Right renal pelvis (tissue), 4 donors: ENCODE data around the gene MYEOV. TPM values are rescaled to one million over a fixed set of nuclear protein-coding genes. Genes with fewer than 3 reads are reported as not detected.

Experiments
- DNase-seq, 4 donors: peaks; one replicate each; pipeline ENCODE4 v3.0.0-alpha.2; 2013; ENCODE audit warnings: low read depth in 4 of 4, low spot score in 3 of 4, missing footprints in 1 of 4
- polyA plus RNA-seq, 4 donors: library from polyadenylated mRNA; unstranded; fragments of 120-200 nt; gene quantifications; one replicate each; pipeline ENCODE4 v1.2.1, GENCODE V29; 2013; ENCODE audit not compliant: insufficient read length in 4 of 4

Gene MYEOV
- polyA plus RNA-seq, 4 donors: 4.8 to 6.2 (median 5.0) TPM

- DNase-seq: no peak
Observed at GRCh38 chr11:69265210-69265609, 28.7 kb upstream of the MYEOV start.

GRCh38 chr11:69265911-69266510 is 27.9 kb upstream of the MYEOV start:
- no peak for DNase-seq

- DNase-seq: no peak
Observed at GRCh38 chr11:69267395-69267805, 26.6 kb upstream of the MYEOV start.

GRCh38 chr11:69268911-69269310 is 25.0 kb upstream of the MYEOV start:
- no peak for DNase-seq

- no peak for DNase-seq
Observed at GRCh38 chr11:69269388-69269787, 24.6 kb upstream of the MYEOV start.

- no peak for DNase-seq
Observed at GRCh38 chr11:69269926-69270697, 23.8 kb upstream of the MYEOV start.

- no peak for DNase-seq
Observed at GRCh38 chr11:69270941-69271340, 23.0 kb upstream of the MYEOV start.

- no peak for DNase-seq
Observed at GRCh38 chr11:69272055-69272454, 21.9 kb upstream of the MYEOV start.

- DNase-seq: no peak
Observed at GRCh38 chr11:69272831-69273485, 21.0 kb upstream of the MYEOV start.

GRCh38 chr11:69273571-69273970 is 20.4 kb upstream of the MYEOV start:
- DNase-seq: no peak

- peak in 2 of 4 donors; percentile 63 to 64 for DNase-seq
Observed at GRCh38 chr11:69274531-69275016, 19.4 kb upstream of the MYEOV start.

GRCh38 chr11:69275178-69275577 is 18.8 kb upstream of the MYEOV start:
- no peak for DNase-seq

GRCh38 chr11:69276165-69276564 is 17.8 kb upstream of the MYEOV start:
- DNase-seq: no peak

- DNase-seq: no peak
Observed at GRCh38 chr11:69277074-69277809, 16.7 kb upstream of the MYEOV start.

- DNase-seq: no peak
Observed at GRCh38 chr11:69278091-69278867, 15.7 kb upstream of the MYEOV start.

GRCh38 chr11:69280451-69280850 is 13.5 kb upstream of the MYEOV start:
- DNase-seq: no peak

GRCh38 chr11:69280994-69281393 is 13.0 kb upstream of the MYEOV start:
- DNase-seq: no peak

- no peak for DNase-seq
Observed at GRCh38 chr11:69283446-69283845, 10.5 kb upstream of the MYEOV start.

GRCh38 chr11:69284081-69284511 is 9.9 kb upstream of the MYEOV start:
- DNase-seq: no peak

- no peak for DNase-seq
Observed at GRCh38 chr11:69285091-69285490, 8.9 kb upstream of the MYEOV start.
